VCaP (cell line): ENCODE measurements around the gene CHIT1.

Source experiments
- H3K27ac ChIP-seq: fragments of 450-650 bp; 2 replicates; pipeline ENCODE4 v1.5.1; 2017
- TF ChIP-seq, protein P1 (sequence below): fragments of 450-650 bp; conservative IDR thresholded peaks from 2 replicates; pipeline ENCODE4 v1.5.1; 2017; ENCODE audit warnings: mild to moderate bottlenecking, moderate library complexity

Gene CHIT1

DNA sequence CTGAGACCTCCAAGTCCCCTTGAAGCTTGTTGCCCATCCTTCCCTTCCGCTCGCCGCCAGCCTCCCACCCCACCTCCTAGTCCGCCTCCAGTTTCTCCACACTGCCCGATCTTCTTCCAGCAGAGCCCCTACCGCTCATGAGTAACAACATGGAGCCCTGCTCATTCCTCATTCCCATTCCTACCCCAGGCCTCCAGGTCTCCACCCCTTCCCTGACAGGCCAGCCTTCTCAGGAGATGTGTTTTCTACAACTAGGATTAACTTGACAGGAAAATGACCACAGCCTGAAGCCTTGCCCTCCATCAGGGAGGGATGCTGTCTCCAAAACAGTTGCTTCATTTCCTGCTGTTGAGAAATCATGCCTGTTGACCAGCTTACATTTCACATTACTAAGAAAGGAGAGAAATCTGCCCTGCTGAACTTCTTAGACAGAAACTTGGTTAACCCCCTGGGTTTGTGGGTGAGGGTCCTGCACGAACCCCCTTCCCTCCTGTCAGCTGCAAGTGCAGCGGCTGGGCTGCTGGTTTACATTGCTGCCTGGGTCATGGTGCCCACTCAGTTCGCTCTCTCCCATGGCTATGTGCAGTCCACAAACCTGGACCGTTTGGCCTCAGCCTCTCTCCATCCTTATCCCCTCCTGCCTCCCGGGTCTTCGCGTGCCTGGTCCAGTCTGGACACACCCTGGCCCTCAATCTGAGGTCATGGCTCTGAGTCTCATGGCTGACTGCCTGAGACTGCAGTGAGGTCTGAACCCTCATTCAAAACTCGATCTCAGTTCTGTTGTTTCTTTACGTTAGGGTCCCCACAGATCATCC lies 26.8 kb downstream of the CHIT1 start:
- TF ChIP-seq, protein P1, sequence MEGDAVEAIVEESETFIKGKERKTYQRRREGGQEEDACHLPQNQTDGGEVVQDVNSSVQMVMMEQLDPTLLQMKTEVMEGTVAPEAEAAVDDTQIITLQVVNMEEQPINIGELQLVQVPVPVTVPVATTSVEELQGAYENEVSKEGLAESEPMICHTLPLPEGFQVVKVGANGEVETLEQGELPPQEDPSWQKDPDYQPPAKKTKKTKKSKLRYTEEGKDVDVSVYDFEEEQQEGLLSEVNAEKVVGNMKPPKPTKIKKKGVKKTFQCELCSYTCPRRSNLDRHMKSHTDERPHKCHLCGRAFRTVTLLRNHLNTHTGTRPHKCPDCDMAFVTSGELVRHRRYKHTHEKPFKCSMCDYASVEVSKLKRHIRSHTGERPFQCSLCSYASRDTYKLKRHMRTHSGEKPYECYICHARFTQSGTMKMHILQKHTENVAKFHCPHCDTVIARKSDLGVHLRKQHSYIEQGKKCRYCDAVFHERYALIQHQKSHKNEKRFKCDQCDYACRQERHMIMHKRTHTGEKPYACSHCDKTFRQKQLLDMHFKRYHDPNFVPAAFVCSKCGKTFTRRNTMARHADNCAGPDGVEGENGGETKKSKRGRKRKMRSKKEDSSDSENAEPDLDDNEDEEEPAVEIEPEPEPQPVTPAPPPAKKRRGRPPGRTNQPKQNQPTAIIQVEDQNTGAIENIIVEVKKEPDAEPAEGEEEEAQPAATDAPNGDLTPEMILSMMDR: no peak
- no peak overlapping the region for H3K27ac ChIP-seq

DNA sequence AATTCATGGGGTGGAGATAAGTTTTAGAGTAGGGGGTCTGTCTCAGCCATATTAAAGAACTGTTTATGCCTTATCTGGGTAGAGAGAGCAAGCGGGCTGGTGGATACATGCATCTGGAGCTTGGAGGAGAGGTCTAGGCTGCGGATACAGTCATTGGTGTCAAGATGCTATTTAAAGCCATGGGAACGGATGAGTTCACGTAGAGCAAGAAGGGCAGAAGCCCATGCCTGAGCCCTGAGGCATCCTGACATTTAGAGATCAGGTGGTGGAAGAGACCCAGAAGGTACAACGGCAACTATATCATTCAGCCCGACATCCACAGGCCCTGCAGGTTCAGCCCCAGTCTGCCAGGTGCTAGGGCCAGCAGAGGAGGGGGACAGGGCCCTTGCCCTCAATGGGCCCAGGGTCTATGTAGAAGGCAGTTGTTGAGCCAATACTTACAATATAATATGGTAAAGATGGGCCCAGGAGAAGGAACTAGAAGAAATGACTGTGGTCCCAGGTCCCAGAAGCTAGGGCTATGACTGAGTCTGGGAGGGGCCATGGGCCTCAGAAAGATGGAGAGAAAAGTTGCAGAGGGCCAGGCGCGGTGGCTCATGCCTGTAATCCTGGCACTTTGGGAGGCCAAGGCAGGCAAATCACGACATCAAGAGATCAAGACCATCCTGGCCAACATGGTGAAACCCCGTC lies 27.8 kb downstream of the CHIT1 start:
- TF ChIP-seq, protein P1: no peak
- no peak overlapping the region for H3K27ac ChIP-seq

DNA sequence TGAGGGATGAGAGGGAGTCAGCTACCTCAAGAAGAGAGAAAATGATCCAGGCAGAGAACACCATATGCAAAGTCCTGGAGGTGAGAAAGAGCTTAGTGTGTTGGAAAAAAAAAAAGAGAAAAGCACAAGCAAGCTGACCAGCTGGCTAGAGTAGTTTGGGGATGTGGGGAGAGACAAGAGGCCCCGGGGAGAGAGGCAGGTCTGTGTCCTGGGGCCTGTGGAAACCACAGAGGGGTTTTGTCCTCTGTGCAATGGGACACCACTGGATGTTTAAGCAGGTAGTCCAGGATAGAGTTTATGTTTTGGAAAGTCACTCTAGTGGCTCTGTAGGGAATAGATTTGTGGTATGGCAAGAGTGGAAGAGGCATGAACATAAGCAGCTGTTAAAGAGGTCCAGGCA lies 28.6 kb downstream of the CHIT1 start:
- TF ChIP-seq, protein P1: no peak
- no peak overlapping the region for H3K27ac ChIP-seq

DNA sequence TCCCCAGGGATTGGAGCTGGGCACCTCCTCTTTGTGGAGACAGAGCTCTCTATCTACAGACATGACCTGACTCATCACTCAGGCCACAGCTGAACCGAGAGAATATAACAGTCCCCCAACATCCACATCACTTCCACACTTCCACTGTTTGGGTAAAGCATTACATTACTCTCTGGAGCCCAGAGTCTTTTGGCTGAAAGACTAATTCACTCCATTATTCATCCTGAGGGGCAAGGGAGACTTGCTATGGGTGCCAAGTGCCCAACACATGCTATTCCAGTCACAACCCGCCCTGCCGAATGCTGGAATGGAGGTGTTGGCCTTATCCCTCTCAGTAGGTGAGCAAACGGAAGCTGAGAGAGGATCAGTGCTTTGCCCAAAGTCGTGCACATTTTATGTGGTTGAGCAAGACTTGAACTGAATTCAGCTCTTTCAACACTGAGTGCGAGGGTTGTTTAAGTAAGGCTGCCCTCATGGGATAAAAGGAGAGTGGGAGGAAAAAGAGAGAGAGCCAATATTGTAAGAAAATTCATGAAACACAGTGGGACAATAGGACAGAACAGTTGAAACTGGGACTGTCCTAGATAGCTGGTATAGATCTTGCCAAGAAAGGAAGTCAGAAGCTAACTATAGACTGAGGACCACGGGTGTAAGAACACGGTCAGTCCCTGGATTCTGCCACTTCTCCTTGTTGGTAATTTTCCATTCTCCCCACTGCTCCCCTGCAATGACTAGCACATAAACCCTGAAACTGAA lies 29.5 kb downstream of the CHIT1 start:
- no peak overlapping the region for H3K27ac ChIP-seq

DNA sequence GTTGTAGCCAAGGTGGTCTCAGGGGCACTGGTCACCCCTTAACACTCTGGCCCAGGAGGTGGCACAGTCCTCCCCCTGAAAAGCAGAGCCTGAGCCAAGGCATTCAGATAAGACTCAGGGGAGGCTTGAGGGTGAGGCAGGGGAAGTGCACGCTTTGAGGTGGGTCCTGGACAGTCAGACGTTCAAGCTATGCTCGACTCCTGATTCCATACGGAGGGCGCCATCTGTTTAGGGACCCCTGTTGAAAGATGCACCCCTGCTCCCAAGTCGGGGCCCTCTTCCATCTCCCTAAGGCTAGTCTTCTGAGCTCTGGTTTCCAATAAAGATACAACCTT lies 30.0 kb downstream of the CHIT1 start:
- TF ChIP-seq, protein P1: no peak
- H3K27ac ChIP-seq: no peak overlapping the region

More for the DNA sequence above, 29.5 kb downstream of the CHIT1 start:
- TF ChIP-seq, protein P1: no peak

DNA sequence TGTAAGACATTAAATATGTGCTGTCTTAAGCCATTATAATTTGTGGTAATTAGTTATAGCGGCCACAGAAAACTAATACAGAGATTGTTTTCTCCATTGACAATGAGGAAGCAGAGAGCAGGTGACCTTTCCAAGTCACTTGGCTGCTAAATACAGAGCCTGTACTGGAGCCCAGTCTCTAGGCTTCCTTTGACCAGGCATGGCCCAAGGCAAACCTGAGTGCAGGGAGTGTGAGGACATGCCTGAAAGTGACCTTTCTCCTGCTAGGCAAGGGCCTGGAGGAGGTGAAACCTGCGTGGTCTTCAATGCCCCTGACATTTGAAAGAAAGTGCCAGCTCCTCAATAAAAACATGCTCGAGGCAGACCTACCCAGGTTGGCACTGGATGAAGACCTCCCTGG lies 30.5 kb downstream of the CHIT1 start:
- no peak overlapping the region for H3K27ac ChIP-seq
- TF ChIP-seq, protein P1: no peak

DNA sequence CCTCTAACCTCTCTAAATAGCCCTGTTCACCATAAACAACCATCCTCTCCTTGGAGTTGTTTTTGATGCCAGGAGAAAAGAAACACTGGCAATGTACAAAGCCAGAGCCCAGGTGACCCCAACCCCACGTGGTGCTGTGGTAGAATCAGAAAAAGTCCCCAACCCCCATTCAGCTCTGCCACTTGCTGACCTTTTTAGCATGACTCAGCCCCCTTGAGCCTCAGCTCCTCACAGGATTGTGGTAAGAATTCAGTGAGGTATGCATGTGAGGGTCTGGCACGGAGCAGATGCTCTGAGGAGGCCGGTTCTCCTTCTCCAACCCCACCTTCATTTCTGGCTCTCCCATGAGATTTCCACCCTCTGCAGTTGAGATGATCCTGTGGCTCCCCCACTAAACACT lies 31.8 kb downstream of the CHIT1 start:
- TF ChIP-seq, protein P1: no peak
- no peak overlapping the region for H3K27ac ChIP-seq
